ENCODE measurements around the gene MAB21L4. TPM values are rescaled to one million over a fixed set of nuclear protein-coding genes. Genes with fewer than 3 reads are reported as not detected.

The MAB21L4 gene
- total and polyA plus RNA-seq, 2 of the 8 experiments (the other 6 are each of a cell fraction or from before 2014, with no cell fraction given): 0.11 TPM; not detected in 1

- no peak for TF ChIP-seq ATF2 (IDR thresholded peaks at IDR 0.05; ENCODE audit: low read length)
- TF ChIP-seq TEAD4 (IDR thresholded peaks at IDR 0.05; ENCODE audit: low read depth, low read length): no peak
- no peak for TF ChIP-seq EZH2 (IDR thresholded peaks at IDR 0.05; ENCODE audit: low read depth, low read length, severe bottlenecking)
- no peak for TF ChIP-seq SAP30 (IDR thresholded peaks at IDR 0.05; ENCODE audit: insufficient read depth, insufficient replicate concordance, low read length)
- TF ChIP-seq SUZ12 (IDR thresholded peaks at IDR 0.05; ENCODE audit: low read length): no peak
- TF ChIP-seq POU5F1 (IDR thresholded peaks at IDR 0.05; ENCODE audit: low read depth, low read length): no peak
- TF ChIP-seq CTBP2 (IDR thresholded peaks at IDR 0.05; ENCODE audit: borderline replicate concordance, insufficient read depth, insufficient read length, low read length): no peak
- no peak for TF ChIP-seq POLR2AphosphoS5 (IDR thresholded peaks at IDR 0.05; ENCODE audit: low read depth, low read length)
- TF ChIP-seq KDM1A (IDR thresholded peaks at IDR 0.05; ENCODE audit: borderline replicate concordance, low read length): no peak
These were observed 32.8 kb upstream of the MAB21L4 start (continued) for GRCh38 chr2:240928476-240929363.

Data from H1 (cell line).